HFFc6 (cell line): ENCODE data around the gene OGG1. TPM values are rescaled to one million over a fixed set of nuclear protein-coding genes. Genes with fewer than 3 reads are reported as not detected.

ENCODE experiments used
- DNase-seq: peaks from one replicate; pipeline ENCODE4 v3.0.0-alpha.2; 2018
- H3K27ac Mint-ChIP-seq: 2 replicates; pipeline ENCODE4 v1.8.0; 2020; ENCODE audit warnings: mild to moderate bottlenecking, mixed read lengths
- H3K27me3 Mint-ChIP-seq: 2 replicates; pipeline ENCODE4 v1.8.0; 2021; ENCODE audit warnings: mild to moderate bottlenecking, moderate library complexity, mixed read lengths; ENCODE audit not compliant: insufficient read depth
- H3K36me3 Mint-ChIP-seq: 2 replicates; pipeline ENCODE4 v1.8.0; 2021; ENCODE audit warnings: low read depth, mixed read lengths
- H3K4me1 Mint-ChIP-seq: 2 replicates; pipeline ENCODE4 v1.8.0; 2020; ENCODE audit warnings: low read depth, mixed read lengths
- H3K4me3 Mint-ChIP-seq: 2 replicates; pipeline ENCODE4 v1.8.0; 2020; ENCODE audit warnings: mild to moderate bottlenecking, moderate library complexity, mixed read lengths
- H3K9me3 Mint-ChIP-seq: 2 replicates; pipeline ENCODE4 v1.8.0; 2020; ENCODE audit warnings: mild to moderate bottlenecking, mixed read lengths
- CTCF ChIP-seq: fragments of 200-600 bp; sonication (generic); IDR thresholded peaks from 2 replicates; pipeline ENCODE4 v1.5.0; 2021; ENCODE audit warnings: antibody characterized with exemption, mild to moderate bottlenecking
- long read RNA-seq: library from polyadenylated mRNA; unstranded; transcript quantifications from one replicate; pipeline ENCODE4 v2.0.0, GENCODE V29; 2019
- total RNA-seq, 6 experiments: library from RNA; stranded (reverse); fragmentation: NEBNext Ultra II Directional; extraction: Animal tissue kit (Norgen Biotek cat#: 25700); gene quantifications; 2 replicates in 1 of 6; 3 replicates in 5 of 6; pipeline ENCODE4 v1.2.3, GENCODE V29; 2021

OGG1 gene
- 10 to 100 TPM; 17.7 to 26.2 (median 23.7) TPM for total RNA-seq
- long read RNA-seq, partial matches to known transcripts: 129 of 146 reads
- long read RNA-seq, other reads (novel, unspliced or antisense): 8 of 146 reads

GRCh38 chr3:9749645-9750555 lies at the start of gene OGG1:
TSS of gene OGG1 (plus strand) at chr3:9749952. CDS start at chr3:9750287, 335 bp downstream.
- peaks cover 1% of the 10 kb centered on the region for H3K27me3 Mint-ChIP-seq
- H3K4me3 Mint-ChIP-seq: peak within 1 kb of the TSS; percentile 93
- peaks cover 61% of the 10 kb centered on the region for H3K4me1 Mint-ChIP-seq
- H3K36me3 Mint-ChIP-seq: peaks cover 41% of the 10 kb centered on the region
- peak; percentile 99 for DNase-seq
- peak; percentile 35; the same call in 1 of the 2 replicates for TF ChIP-seq CTCF
- no peaks in the 10 kb centered on the region for H3K9me3 Mint-ChIP-seq
- H3K27ac Mint-ChIP-seq: peak within 1 kb of the TSS; percentile 96

- Mint-ChIP-seq H3K9me3 (no peaks in the 10 kb centered on the region), H3K36me3 (peaks cover 5% of the 10 kb centered on the region; the same call in 1 of the 2 replicates), H3K4me3 (no peak overlapping the region), H3K27me3 (peaks cover 6% of the 10 kb centered on the region), H3K27ac (no peak overlapping the region), H3K4me1 (no peaks in the 10 kb centered on the region)
- DNase-seq: no peak
- TF ChIP-seq CTCF: no peak
Measured at GRCh38 chr3:9700536-9700935, 49.2 kb upstream of the OGG1 start.

DNA sequence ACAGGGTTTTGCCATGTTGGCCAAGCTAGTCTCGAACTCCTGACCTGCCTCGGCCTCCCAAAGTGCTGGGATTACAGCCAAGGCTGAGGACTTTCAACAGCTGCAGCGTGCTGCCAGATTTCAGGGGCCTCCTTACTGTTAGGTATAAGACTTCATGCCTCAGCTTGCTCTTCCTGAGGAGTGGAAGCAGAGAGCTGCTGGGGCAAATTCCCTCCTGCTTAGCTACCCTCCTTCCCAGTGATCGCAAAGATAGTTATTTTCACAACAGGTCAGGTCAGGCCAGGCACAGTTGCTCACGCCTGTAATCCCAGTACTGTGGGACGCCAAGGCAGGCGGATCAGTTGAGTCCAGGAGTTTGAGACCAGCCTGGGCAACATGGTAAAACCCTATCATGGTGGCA lies 48.7 kb upstream of the OGG1 start:
- H3K36me3 Mint-ChIP-seq: peaks cover 5% of the 10 kb centered on the region; the same call in 1 of the 2 replicates
- H3K4me1 Mint-ChIP-seq: no peaks in the 10 kb centered on the region
- H3K27ac Mint-ChIP-seq: no peak overlapping the region
- H3K27me3 Mint-ChIP-seq: peaks cover 11% of the 10 kb centered on the region
- H3K9me3 Mint-ChIP-seq: no peaks in the 10 kb centered on the region
- H3K4me3 Mint-ChIP-seq: no peak overlapping the region
- TF ChIP-seq CTCF: no peak
- DNase-seq: no peak

- TF ChIP-seq CTCF: no peak
- H3K9me3 Mint-ChIP-seq: no peaks in the 10 kb centered on the region
- H3K27me3 Mint-ChIP-seq: peaks cover 13% of the 10 kb centered on the region; the same call in 1 of the 2 replicates
- peaks cover 5% of the 10 kb centered on the region; the same call in 1 of the 2 replicates for H3K36me3 Mint-ChIP-seq
- no peak overlapping the region for H3K27ac Mint-ChIP-seq
- H3K4me1 Mint-ChIP-seq: no peaks in the 10 kb centered on the region
- H3K4me3 Mint-ChIP-seq: no peak overlapping the region
- no peak for DNase-seq
Measured at GRCh38 chr3:9701711-9702110, 48.0 kb upstream of the OGG1 start.

DNA sequence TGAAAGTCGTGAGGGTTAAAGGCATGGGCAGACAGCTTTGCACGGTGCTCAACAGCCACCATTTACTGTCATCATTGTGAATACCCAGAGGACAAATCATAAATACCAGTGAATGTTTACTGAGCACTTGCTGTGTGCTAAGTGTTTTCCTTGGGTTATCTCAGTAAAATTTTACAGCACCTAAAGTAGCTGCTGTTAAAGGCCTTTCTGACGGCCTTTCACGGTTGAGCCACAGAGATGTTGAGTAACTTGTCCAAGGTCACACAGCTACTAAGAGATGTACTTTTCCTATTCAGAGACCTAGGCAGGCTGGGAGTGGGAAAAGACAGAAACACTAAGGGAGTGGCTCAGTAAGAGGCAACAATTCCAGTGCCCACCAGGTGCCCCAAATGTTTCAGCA lies 46.5 kb upstream of the OGG1 start:
- TF ChIP-seq CTCF: no peak
- H3K4me1 Mint-ChIP-seq: no peaks in the 10 kb centered on the region
- H3K36me3 Mint-ChIP-seq: peaks cover 5% of the 10 kb centered on the region; the same call in 1 of the 2 replicates
- DNase-seq: no peak
- peaks cover 15% of the 10 kb centered on the region for H3K27me3 Mint-ChIP-seq
- no peak overlapping the region for H3K27ac Mint-ChIP-seq
- H3K4me3 Mint-ChIP-seq: no peak overlapping the region
- no peaks in the 10 kb centered on the region for H3K9me3 Mint-ChIP-seq
